Lower leg skin (tissue), 4 donors: Measurements from ENCODE around the gene MELTF. TPM values are rescaled to one million over a fixed set of nuclear protein-coding genes. Genes with fewer than 3 reads are reported as not detected.

Experiments
- DNase-seq, 2 donors: peaks; one replicate each; pipeline ENCODE4 v3.0.0-alpha.2; 2019; ENCODE audit warnings: low spot score in 2 of 2
- H3K4me3 ChIP-seq: fragments of 200-600 bp; sonication (generic); 2 replicates; pipeline ENCODE4 v1.5.1; 2017; ENCODE audit warnings: mild to moderate bottlenecking, low read depth; ENCODE audit not compliant: poor library complexity, severe bottlenecking
- CTCF ChIP-seq, 3 donors: fragments of 450-650 bp; IDR thresholded peaks; one replicate each; pipeline ENCODE4 v1.5.1; 2016; ENCODE audit warnings: antibody characterized with exemption in 3 of 3, mild to moderate bottlenecking in 3 of 3, moderate library complexity in 2 of 3
- POLR2A ChIP-seq, 2 donors: fragments of 450-650 bp; IDR thresholded peaks; one replicate each; pipeline ENCODE4 v1.6.1; 2016 to 2017; ENCODE audit warnings: antibody characterized with exemption in 2 of 2, mild to moderate bottlenecking in 1 of 2, moderate library complexity in 1 of 2
- WGBS, 2 donors: methylation state at CpG; one replicate each; pipeline ENCODE4 v1.1.5; 2018; 5-methylcytosine and 5-hydroxymethylcytosine counted together
- intact Hi-C: fragments of 100-400 bp; cut with DNase I; formaldehyde crosslinking; loops from one replicate; pipeline ENCODE4 v1.15.0; 2023; ENCODE audit warnings: low total_unique reads
- total RNA-seq, 4 donors: library from RNA; depleted of rRNA; stranded (reverse); fragments of >200 nt; gene quantifications; one replicate each; pipeline ENCODE4 v1.1.0, GENCODE V29; 2016

MELTF gene
- total RNA-seq, 4 donors from 2014 or later: 6.4 to 57.2 (median 35.7) TPM

DNA sequence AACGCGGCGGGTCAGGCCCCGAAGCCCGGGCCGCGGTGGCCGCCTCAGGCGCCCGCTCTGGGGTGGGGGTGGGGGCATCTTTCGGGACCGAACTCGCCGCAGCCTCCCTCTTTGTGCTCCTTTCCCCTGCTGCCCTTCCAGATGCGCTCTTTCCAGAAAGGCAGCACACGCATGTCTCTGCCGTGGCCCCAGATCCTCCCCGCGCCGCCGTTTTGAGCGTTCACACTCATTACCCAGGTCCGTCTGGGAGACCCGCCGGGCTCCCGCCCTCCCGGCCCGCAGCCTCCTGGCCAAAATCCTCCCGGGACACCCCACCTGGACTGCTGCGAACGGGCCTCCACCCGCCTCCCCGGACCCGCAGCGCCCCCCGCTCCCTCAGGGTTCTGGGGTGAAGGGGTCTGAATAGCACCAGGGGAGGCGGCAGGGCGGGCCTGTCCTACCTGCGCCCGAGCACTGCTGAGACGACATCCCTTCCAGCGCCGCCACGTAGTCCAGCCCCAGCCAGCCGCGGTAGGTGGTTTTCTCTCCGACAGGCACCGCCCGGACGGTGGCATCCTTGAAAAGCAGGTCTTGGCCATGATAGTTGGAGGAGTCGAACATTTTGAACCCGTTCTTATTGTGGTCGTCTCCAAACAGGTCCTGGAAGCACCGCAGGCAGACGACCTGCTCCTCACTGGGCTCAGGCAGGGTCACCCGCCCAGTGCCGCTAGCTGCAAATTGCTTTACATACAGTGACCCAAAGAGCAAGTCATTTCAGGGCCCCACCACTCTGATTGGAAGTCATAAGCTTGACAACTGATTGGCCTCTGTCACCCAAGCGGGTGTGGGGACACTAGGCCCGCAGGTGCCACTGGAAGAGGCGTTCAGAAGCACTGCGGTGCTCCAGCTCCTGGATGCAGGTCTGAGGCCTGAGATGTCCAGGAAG, 25.9 kb downstream of the MELTF start:
- TF ChIP-seq CTCF (IDR thresholded peaks at IDR 0.05) (no peak), POLR2A (IDR thresholded peaks at IDR 0.05) (no peak)
- DNase-seq: no peak
- H3K4me3 ChIP-seq: peak overlapping the region; percentile 21
- WGBS, 2 donors: 17 to 24% methylated on average over 47 to 52 of the region's 61 CpGs
- intact Hi-C loops: loop anchor here (10.0 kb wide), 1 partner anchor 181 kb away; no protein-coding TSS in a partner anchor

- peak; percentile 43 to 95 for DNase-seq
- intact Hi-C loops: loop anchor here (10.0 kb wide), 1 partner anchor 182 kb away; no protein-coding TSS in a partner anchor
- WGBS, 2 donors: 0 to 3% methylated on average over 3 to 8 of the region's 113 CpGs
- peak overlapping the region; percentile 21 for H3K4me3 ChIP-seq
- no peak for TF ChIP-seq POLR2A (IDR thresholded peaks at IDR 0.05)
- TF ChIP-seq CTCF (IDR thresholded peaks at IDR 0.05): no peak
Observed at GRCh38 chr3:197002701-197003454, 26.7 kb downstream of the MELTF start.

DNA sequence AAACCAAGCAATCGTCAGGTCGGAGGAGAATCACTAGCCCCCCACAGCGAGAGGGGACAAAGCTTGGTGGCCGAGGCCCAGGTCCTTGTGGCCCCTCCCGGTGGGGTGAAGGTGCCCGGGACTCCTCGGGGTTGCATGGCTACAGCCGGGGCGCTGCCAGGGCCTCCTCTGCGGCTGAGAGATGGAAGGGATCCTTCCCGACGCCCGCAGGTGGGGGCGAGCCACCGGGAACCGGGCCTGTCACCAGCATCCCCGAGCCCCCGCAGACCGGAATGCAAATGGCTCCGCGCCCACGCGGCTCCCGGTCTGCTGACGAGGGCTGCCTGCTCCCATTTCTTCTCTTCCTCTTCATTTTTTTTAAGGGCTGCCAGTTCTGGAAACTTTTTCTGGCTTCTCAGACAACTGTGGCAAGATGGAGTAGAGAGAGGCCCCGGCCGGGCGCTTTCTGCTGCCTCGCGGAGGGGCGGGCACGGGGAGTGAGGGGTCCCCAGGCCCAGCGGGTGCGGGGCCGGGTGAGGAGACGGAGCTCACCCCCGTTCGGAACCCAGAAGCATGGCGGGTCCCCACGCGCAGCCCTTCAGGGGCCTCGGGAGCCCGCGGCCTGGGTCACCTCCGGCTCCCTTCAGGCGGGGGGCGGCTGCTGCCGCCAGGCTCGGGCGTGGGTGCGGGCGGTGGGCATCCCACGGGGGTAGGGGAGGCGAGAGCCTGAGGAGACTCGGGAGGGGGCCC, 27.5 kb downstream of the MELTF start:
- H3K4me3 ChIP-seq: peak overlapping the region; percentile 21
- 15 to 34% methylated on average over 28 to 51 of the region's 55 CpGs for WGBS, 2 donors
- intact Hi-C loops: loop anchor here (10.0 kb wide), 1 partner anchor 183 kb away; no protein-coding TSS in a partner anchor
- no peak for TF ChIP-seq POLR2A (IDR thresholded peaks at IDR 0.05)
- no peak for TF ChIP-seq CTCF (IDR thresholded peaks at IDR 0.05)
- DNase-seq: no peak

GRCh38 chr3:197001106-197001971, 28.3 kb downstream of the MELTF start:
- intact Hi-C loops: loop anchor here (10.0 kb wide), 1 partner anchor 183 kb away; no protein-coding TSS in a partner anchor
- no peak overlapping the region for H3K4me3 ChIP-seq
- no peak for TF ChIP-seq POLR2A (IDR thresholded peaks at IDR 0.05)
- TF ChIP-seq CTCF (IDR thresholded peaks at IDR 0.05): no peak
- no peak for DNase-seq
- WGBS, 2 donors: 70 to 86% methylated on average over 19 to 20 of the region's 20 CpGs
